ENCODE results near the gene SERPINI1. TPM values are rescaled to one million over a fixed set of nuclear protein-coding genes. Genes with fewer than 3 reads are reported as not detected.

The SERPINI1 gene
- total and polyA plus RNA-seq, 12 donors = 4.5 to 17.1 (median 10.1) TPM

DNA sequence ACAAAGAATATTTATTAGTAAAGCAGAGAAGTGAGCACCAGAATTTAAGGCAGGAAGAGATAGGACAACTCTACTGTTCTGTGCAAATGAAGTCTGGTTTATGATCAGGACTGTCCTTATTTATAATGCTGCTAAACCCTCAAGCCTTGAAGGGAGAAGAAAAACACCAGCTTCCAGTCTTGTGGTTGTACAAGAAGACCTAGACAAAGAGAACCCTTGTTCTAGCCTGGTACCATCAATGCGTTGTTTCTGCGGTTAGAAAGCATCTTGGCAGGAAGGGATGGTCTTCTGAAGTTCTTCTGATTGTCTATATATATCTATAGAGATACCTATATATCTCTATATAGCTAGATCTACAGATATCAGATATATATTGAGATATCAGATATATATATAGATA lies 34.6 kb upstream of the SERPINI1 start:
- intact Hi-C loops (cut with DNase I) = no loop called here

DNA sequence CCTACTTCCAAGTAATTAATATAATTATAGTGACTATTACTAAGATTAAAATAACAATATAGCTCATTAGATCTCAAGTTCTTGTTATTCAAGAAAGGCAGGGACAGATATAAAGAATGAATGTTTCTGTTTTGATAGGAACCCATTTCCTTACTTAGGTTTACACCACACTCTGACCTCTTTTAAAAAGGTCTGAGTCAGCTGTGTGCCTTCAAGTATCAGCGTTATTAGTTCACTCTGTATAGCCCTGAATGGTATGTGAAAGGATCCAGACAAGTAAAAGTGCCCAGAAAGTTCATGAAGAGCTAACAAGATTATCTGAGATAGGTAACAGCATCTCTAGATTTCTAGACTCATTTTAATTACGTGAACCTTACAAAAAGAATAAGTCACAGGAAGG lies 29.7 kb upstream of the SERPINI1 start:
- Histone ChIP-seq H3K4me1 (peaks cover 0 to 10% (median 0%) of the 10 kb centered on the region in 9 donors), H3K9me3 (no peaks in the 10 kb centered on the region), H3K27ac (no peak overlapping the region), H3K4me3 (no peak overlapping the region), H3K27me3 (no peaks in the 10 kb centered on the region), H3K36me3 (peaks cover 0 to 93% (median 19%) of the 10 kb centered on the region in 9 donors)
- no peak for DNase-seq
- intact Hi-C loops (cut with DNase I) = no loop called here
- no peak for ATAC-seq
- WGBS, 2 donors = 78 to 87% methylated on average over 2 of the region's 2 CpGs
- TF ChIP-seq, protein P1, sequence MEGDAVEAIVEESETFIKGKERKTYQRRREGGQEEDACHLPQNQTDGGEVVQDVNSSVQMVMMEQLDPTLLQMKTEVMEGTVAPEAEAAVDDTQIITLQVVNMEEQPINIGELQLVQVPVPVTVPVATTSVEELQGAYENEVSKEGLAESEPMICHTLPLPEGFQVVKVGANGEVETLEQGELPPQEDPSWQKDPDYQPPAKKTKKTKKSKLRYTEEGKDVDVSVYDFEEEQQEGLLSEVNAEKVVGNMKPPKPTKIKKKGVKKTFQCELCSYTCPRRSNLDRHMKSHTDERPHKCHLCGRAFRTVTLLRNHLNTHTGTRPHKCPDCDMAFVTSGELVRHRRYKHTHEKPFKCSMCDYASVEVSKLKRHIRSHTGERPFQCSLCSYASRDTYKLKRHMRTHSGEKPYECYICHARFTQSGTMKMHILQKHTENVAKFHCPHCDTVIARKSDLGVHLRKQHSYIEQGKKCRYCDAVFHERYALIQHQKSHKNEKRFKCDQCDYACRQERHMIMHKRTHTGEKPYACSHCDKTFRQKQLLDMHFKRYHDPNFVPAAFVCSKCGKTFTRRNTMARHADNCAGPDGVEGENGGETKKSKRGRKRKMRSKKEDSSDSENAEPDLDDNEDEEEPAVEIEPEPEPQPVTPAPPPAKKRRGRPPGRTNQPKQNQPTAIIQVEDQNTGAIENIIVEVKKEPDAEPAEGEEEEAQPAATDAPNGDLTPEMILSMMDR (IDR thresholded peaks at IDR 0.05) = no peak

More for the DNA sequence above, 34.6 kb upstream of the SERPINI1 start:
- no peak overlapping the region for H3K4me3 ChIP-seq
- H3K27ac ChIP-seq = no peak overlapping the region
- WGBS, 2 donors = 91 to 98% methylated on average over 2 of the region's 2 CpGs
- TF ChIP-seq, protein P1 (IDR thresholded peaks at IDR 0.05) = no peak
- peaks cover 0 to 85% (median 9%) of the 10 kb centered on the region in 9 donors for H3K36me3 ChIP-seq
- no peaks in the 10 kb centered on the region for H3K27me3 ChIP-seq
- DNase-seq (no peak), ATAC-seq (no peak)
- H3K4me1 ChIP-seq = peaks cover 0 to 11% (median 0%) of the 10 kb centered on the region in 9 donors
- H3K9me3 ChIP-seq = no peaks in the 10 kb centered on the region

DNA sequence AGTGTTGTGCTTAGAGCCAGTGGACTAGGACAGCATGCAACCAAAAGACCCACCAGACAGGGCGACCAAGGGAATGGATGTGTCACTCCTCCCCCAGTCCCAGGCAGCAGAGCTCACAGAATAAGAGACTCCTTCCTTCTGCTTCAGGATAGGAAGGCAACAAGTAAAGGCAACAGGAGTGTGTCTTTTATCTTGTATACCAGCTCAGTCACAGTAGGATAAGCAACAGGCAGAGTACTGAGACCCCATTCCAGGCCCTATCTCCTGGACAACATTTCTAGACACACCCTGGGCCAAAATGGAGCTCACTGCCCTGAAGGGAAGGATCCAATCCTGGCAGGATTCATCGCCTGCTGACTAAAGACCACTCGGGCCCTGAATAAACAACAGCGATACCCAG lies 25.8 kb upstream of the SERPINI1 start:
- no peak for DNase-seq
- ATAC-seq = no peak
- 69 to 74% methylated on average over 4 of the region's 4 CpGs for WGBS, 2 donors
- Histone ChIP-seq H3K36me3 (peaks cover 0 to 58% (median 14%) of the 10 kb centered on the region in 9 donors), H3K9me3 (no peaks in the 10 kb centered on the region), H3K27me3 (no peaks in the 10 kb centered on the region), H3K4me1 (peaks cover 0 to 10% (median 0%) of the 10 kb centered on the region in 9 donors), H3K4me3 (no peak overlapping the region), H3K27ac (no peak overlapping the region)
- TF ChIP-seq, protein P1 (IDR thresholded peaks at IDR 0.05) = no peak
- intact Hi-C loops (cut with DNase I) = no loop called here

DNA sequence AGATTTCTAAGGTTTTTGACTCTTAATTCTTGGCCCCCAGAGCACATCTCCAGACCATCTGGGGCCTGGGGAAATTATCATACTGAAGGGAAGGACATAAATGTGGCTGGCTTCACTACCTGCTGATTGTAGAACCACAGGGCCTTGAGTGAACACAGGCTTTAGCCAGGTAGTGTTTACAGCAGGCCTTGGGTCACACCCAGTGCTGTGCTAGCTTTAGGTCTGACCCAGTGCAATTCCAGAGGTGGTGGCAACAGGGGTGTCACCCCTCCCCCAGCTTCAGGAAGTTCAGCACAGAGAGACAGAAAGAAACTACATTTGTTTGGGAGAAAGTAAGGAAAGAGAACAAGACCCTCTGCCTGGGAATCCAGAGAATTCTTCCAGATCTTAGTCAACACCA lies 25.0 kb upstream of the SERPINI1 start:
- no peak for DNase-seq
- Histone ChIP-seq H3K9me3 (no peaks in the 10 kb centered on the region), H3K4me3 (no peak overlapping the region), H3K27me3 (no peaks in the 10 kb centered on the region), H3K27ac (no peak overlapping the region), H3K4me1 (peaks cover 0 to 8% (median 0%) of the 10 kb centered on the region in 9 donors), H3K36me3 (peaks cover 0 to 63% (median 14%) of the 10 kb centered on the region in 9 donors)
- no peak for ATAC-seq
- intact Hi-C loops (cut with DNase I) = no loop called here
- TF ChIP-seq, protein P1 (IDR thresholded peaks at IDR 0.05) = no peak

All from heart right ventricle (tissue), 16 donors.